Measurements from ENCODE around the gene PPP2R3A. TPM values are rescaled to one million over a fixed set of nuclear protein-coding genes. Genes with fewer than 3 reads are reported as not detected.

Gene PPP2R3A
- total and polyA plus RNA-seq, 9 of the 15 experiments (the other 6 are each of a cell fraction or from before 2014, with no cell fraction given) = 0.10 to 0.50 (median 0.24) TPM

DNA sequence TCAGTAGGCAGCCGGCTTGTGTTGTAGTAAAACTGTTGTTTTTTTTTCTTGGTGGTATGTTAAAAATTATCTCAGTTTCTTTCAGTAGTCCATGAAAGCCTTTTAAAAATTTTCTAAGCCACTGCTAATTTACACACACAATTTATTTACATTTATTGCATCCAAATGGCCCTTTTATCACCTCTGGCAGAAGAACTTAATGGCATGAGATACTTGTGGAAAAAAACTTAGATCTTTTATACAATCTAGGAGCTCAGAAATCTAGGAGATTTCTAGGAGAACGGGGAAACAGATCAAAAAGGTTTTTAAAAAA is 1.4 kb downstream of the PPP2R3A start:
- no peak for ATAC-seq
- no peak overlapping the region for H3K4me2 ChIP-seq (ENCODE audit: insufficient read depth, low read length)
- no peaks in the 10 kb centered on the region for H3K79me2 ChIP-seq (ENCODE audit: control insufficient read depth, insufficient read depth, low read length)
- POLR2A ChIA-PET = interaction anchor here (1.0 kb wide), 1 partner anchor 23 kb away, joined by 3 read pairs; no protein-coding TSS in a partner anchor
- DNase-seq (ENCODE audit: extremely low read depth in 1 of 4, low spot score in 3 of 4) = no peak
- in situ Hi-C loops (cut with MboI) (no loop called here), intact Hi-C loops (cut with micrococcal nuclease) (no loop called here)
- no peak overlapping the region for H3K9ac ChIP-seq (ENCODE audit: insufficient read depth in 1 of 2, low read depth in 2 of 2, low read length in 2 of 2)
- no peaks in the 10 kb centered on the region for H3K27me3 ChIP-seq (ENCODE audit: control insufficient read depth in 2 of 2, insufficient read depth in 2 of 2, low read length in 2 of 2)
- no peaks in the 10 kb centered on the region for H3K36me3 ChIP-seq (ENCODE audit: control insufficient read depth, insufficient read depth, low read length)
- CTCF ChIA-PET (ENCODE audit: low intra/inter-chr PET ratio) = no interaction called here
- no peaks in the 10 kb centered on the region for H3K9me1 ChIP-seq (ENCODE audit: control insufficient read depth, insufficient read depth, low read length)
- H3K9me3 ChIP-seq (replicated peaks; ENCODE audit: control insufficient read depth, insufficient read depth, low read depth, low read length) = no peaks in the 10 kb centered on the region
- TF ChIP-seq EHMT2 (IDR thresholded peaks at IDR 0.05) = no peak
- TF ChIP-seq, protein P1, sequence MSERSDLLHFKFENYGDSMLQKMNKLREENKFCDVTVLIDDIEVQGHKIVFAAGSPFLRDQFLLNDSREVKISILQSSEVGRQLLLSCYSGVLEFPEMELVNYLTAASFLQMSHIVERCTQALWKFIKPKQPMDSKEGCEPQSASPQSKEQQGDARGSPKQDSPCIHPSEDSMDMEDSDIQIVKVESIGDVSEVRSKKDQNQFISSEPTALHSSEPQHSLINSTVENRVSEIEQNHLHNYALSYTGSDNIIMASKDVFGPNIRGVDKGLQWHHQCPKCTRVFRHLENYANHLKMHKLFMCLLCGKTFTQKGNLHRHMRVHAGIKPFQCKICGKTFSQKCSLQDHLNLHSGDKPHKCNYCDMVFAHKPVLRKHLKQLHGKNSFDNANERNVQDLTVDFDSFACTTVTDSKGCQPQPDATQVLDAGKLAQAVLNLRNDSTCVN (CRISPR knock-in tag; IDR thresholded peaks at IDR 0.05) = no peak
- TF ChIP-seq POLR3A (IDR thresholded peaks at IDR 0.05; ENCODE audit: borderline replicate concordance, extremely low read depth, insufficient read depth, insufficient read length) = no peak
- no peak for TF ChIP-seq XRCC4 (IDR thresholded peaks at IDR 0.05; ENCODE audit: extremely low read depth, insufficient read depth, insufficient read length)
- TF ChIP-seq NFE2 (IDR thresholded peaks at IDR 0.05; ENCODE audit: low read depth) = no peak
- TF ChIP-seq NELFE (IDR thresholded peaks at IDR 0.05; ENCODE audit: insufficient read depth, insufficient read length) = no peak
- TF ChIP-seq ZBTB9 (CRISPR knock-in tag; IDR thresholded peaks at IDR 0.05) = no peak
- no peak for TF ChIP-seq COPS2 (conservative IDR thresholded peaks at IDR 0.05)
- TF ChIP-seq ZNF121 (CRISPR knock-in tag; conservative IDR thresholded peaks at IDR 0.05) = no peak
- no peak for TF ChIP-seq POLR2A (conservative IDR thresholded peaks at IDR 0.05)
- no peak for TF ChIP-seq SMARCA4 (IDR thresholded peaks at IDR 0.05)
- no peak for TF ChIP-seq FOXP1 (CRISPR knock-in tag; IDR thresholded peaks at IDR 0.05)
- TF ChIP-seq ZBTB1 (CRISPR knock-in tag; IDR thresholded peaks at IDR 0.05; ENCODE audit: borderline replicate concordance, low read depth) = no peak
- TF ChIP-seq ZNF175 (CRISPR knock-in tag; IDR thresholded peaks at IDR 0.05; ENCODE audit: low read depth) = no peak
- no peak for TF ChIP-seq SUPT5H (IDR thresholded peaks at IDR 0.05)
- TF ChIP-seq TSC22D4 (tag; IDR thresholded peaks at IDR 0.05) = no peak
- no peak for TF ChIP-seq ELF1 (tag; IDR thresholded peaks at IDR 0.05)
- no peak for TF ChIP-seq ZNF146 (CRISPR knock-in tag; IDR thresholded peaks at IDR 0.05; ENCODE audit: unreplicated experiment)
- TF ChIP-seq GATAD2A (IDR thresholded peaks at IDR 0.05) = no peak
- no peak for TF ChIP-seq PRPF4 (IDR thresholded peaks at IDR 0.05; ENCODE audit: insufficient read depth, low read depth, low read length, poor library complexity, severe bottlenecking)
- no peaks in the 10 kb centered on the region for H4K20me1 ChIP-seq (replicated peaks; ENCODE audit: control insufficient read depth, insufficient read depth, low read length)
- H3K27ac ChIP-seq (ENCODE audit: extremely low read depth, low read depth, low read length) = no peak overlapping the region
- no peak for FAIRE-seq
- BruUV-seq (replicated peaks) = no TSS peak
- no peak overlapping the region for H3K4me3 ChIP-seq
- H3K4me1 ChIP-seq (replicated peaks in 1 of 2; ENCODE audit: control insufficient read depth in 2 of 2, insufficient read depth in 2 of 2, low read length in 2 of 2) = peaks cover 0 to 7% of the 10 kb centered on the region in 2 experiments; a peak in 2 of 5 replicates
- 54% methylated on average over 2 of the region's 2 CpGs for WGBS (ENCODE audit: insufficient coverage, low coverage, missing lambda C conversion rate)
- H2AFZ ChIP-seq (ENCODE audit: low read depth, low read length) = no peak overlapping the region

All from K562 (cell line).